HEK293 (cell line): ENCODE results near the gene DMAC2L.
A peak's percentile ranks its signal among the peaks of the same experiment; 100 is the strongest.

Experiments
- ATF2 ChIP-seq: fragments of 450-650 bp; formaldehyde crosslinking; IDR thresholded peaks from 2 replicates; pipeline ENCODE4 v1.5.1; 2016; ENCODE audit warnings: missing biosample characterization, missing genetic modification characterization, low read depth
- GLI2 ChIP-seq: fragments of 450-650 bp; formaldehyde crosslinking; IDR thresholded peaks from 2 replicates; pipeline ENCODE4; 2017; ENCODE audit warnings: missing biosample characterization, missing genetic modification characterization, low read depth, borderline replicate concordance
- KLF1 ChIP-seq: fragments of 450-650 bp; formaldehyde crosslinking; IDR thresholded peaks from 2 replicates; pipeline ENCODE4 v1.5.1; 2016; ENCODE audit warnings: missing biosample characterization, missing genetic modification characterization
- KLF17 ChIP-seq: fragments of 450-650 bp; formaldehyde crosslinking; IDR thresholded peaks from 2 replicates; pipeline ENCODE4 v1.5.1; 2016; ENCODE audit warnings: missing biosample characterization, missing genetic modification characterization
- PBX3 ChIP-seq: sonication (generic); formaldehyde crosslinking; IDR thresholded peaks from 2 replicates; pipeline ENCODE4 v1.8.1; 2022; ENCODE audit warnings: mild to moderate bottlenecking, moderate library complexity, missing genetic modification reagents
- SP2 ChIP-seq: fragments of 450-650 bp; formaldehyde crosslinking; IDR thresholded peaks from 2 replicates; pipeline ENCODE4 v1.5.1; 2016; ENCODE audit warnings: missing biosample characterization, missing genetic modification characterization
- ZBTB8A ChIP-seq: fragments of 450-650 bp; formaldehyde crosslinking; IDR thresholded peaks from 2 replicates; pipeline ENCODE4 v1.5.1; 2016; ENCODE audit warnings: missing biosample characterization, missing genetic modification characterization
- ZFP37 ChIP-seq: fragments of 450-650 bp; formaldehyde crosslinking; IDR thresholded peaks from 2 replicates; pipeline ENCODE4 v1.5.1; 2016; ENCODE audit warnings: missing biosample characterization, missing genetic modification characterization
- ZNF133 ChIP-seq: fragments of 450-650 bp; formaldehyde crosslinking; IDR thresholded peaks from 2 replicates; pipeline ENCODE4 v1.5.1; 2016; ENCODE audit warnings: missing biosample characterization, missing genetic modification characterization
- ZNF146 ChIP-seq: fragments of 450-650 bp; formaldehyde crosslinking; IDR thresholded peaks from 2 replicates; pipeline ENCODE4 v1.5.1; 2016; ENCODE audit warnings: missing biosample characterization, missing genetic modification characterization
- ZNF148 ChIP-seq: fragments of 450-650 bp; formaldehyde crosslinking; IDR thresholded peaks from 2 replicates; pipeline ENCODE4 v1.5.0; 2017; ENCODE audit warnings: missing biosample characterization, missing genetic modification characterization, borderline replicate concordance
- ZNF157 ChIP-seq: fragments of 450-650 bp; formaldehyde crosslinking; IDR thresholded peaks from 2 replicates; pipeline ENCODE4 v1.5.1; 2016; ENCODE audit warnings: missing biosample characterization, missing genetic modification characterization
- ZNF184 ChIP-seq: fragments of 450-650 bp; IDR thresholded peaks from 2 replicates; pipeline ENCODE4 v1.5.1; 2018; ENCODE audit warnings: missing biosample characterization, mild to moderate bottlenecking, missing genetic modification characterization
- ZNF19 ChIP-seq: fragments of 450-650 bp; formaldehyde crosslinking; IDR thresholded peaks from 2 replicates; pipeline ENCODE4; 2016; ENCODE audit warnings: missing biosample characterization, missing genetic modification characterization, low read depth
- ZNF214 ChIP-seq: fragments of 450-650 bp; formaldehyde crosslinking; IDR thresholded peaks from 2 replicates; pipeline ENCODE4 v1.5.1; 2017; ENCODE audit warnings: missing biosample characterization, mild to moderate bottlenecking, missing genetic modification characterization, borderline replicate concordance
- ZNF221 ChIP-seq: fragments of 450-650 bp; formaldehyde crosslinking; IDR thresholded peaks from 2 replicates; pipeline ENCODE4 v1.5.1; 2017; ENCODE audit warnings: missing biosample characterization, missing genetic modification characterization, borderline replicate concordance
- ZNF335 ChIP-seq: fragments of 450-650 bp; formaldehyde crosslinking; conservative IDR thresholded peaks from 2 replicates; pipeline ENCODE4 v1.5.1; 2016; ENCODE audit warnings: missing biosample characterization, missing genetic modification characterization
- ZNF366 ChIP-seq: fragments of 450-650 bp; formaldehyde crosslinking; conservative IDR thresholded peaks from 2 replicates; pipeline ENCODE4 v1.5.1; 2016; ENCODE audit warnings: missing biosample characterization, missing genetic modification characterization
- ZNF391 ChIP-seq: fragments of 450-650 bp; formaldehyde crosslinking; IDR thresholded peaks from 2 replicates; pipeline ENCODE4 v1.5.1; 2016; ENCODE audit warnings: low read depth, missing biosample characterization, missing genetic modification characterization, borderline replicate concordance
- ZNF510 ChIP-seq: fragments of 450-650 bp; formaldehyde crosslinking; IDR thresholded peaks from 2 replicates; pipeline ENCODE4 v1.5.1; 2018; ENCODE audit warnings: mild to moderate bottlenecking, missing genetic modification characterization, missing biosample characterization; ENCODE audit not compliant: insufficient replicate concordance
- ZNF560 ChIP-seq: fragments of 450-650 bp; formaldehyde crosslinking; IDR thresholded peaks from 2 replicates; pipeline ENCODE4 v1.5.1; 2017; ENCODE audit warnings: missing biosample characterization, missing genetic modification characterization, borderline replicate concordance
- ZNF561 ChIP-seq: fragments of 450-650 bp; IDR thresholded peaks from 2 replicates; pipeline ENCODE4 v1.5.1; 2018; ENCODE audit warnings: missing biosample characterization, missing genetic modification characterization, borderline replicate concordance
- ZNF571 ChIP-seq: fragments of 450-650 bp; formaldehyde crosslinking; IDR thresholded peaks from 2 replicates; pipeline ENCODE4 v1.5.0; 2017; ENCODE audit warnings: missing biosample characterization, missing genetic modification characterization
- ZNF624 ChIP-seq: fragments of 450-650 bp; formaldehyde crosslinking; IDR thresholded peaks from 2 replicates; pipeline ENCODE4 v1.5.1; 2017; ENCODE audit warnings: missing biosample characterization, missing genetic modification characterization
- ZNF692 ChIP-seq: fragments of 450-650 bp; formaldehyde crosslinking; IDR thresholded peaks from 2 replicates; pipeline ENCODE4 v1.5.1; 2016; ENCODE audit warnings: missing biosample characterization, missing genetic modification characterization
- ZNF701 ChIP-seq: fragments of 450-650 bp; formaldehyde crosslinking; IDR thresholded peaks from 2 replicates; pipeline ENCODE4 v1.5.1; 2016; ENCODE audit warnings: missing biosample characterization, missing genetic modification characterization
- ZNF776 ChIP-seq: fragments of 450-650 bp; formaldehyde crosslinking; IDR thresholded peaks from 2 replicates; pipeline ENCODE4 v1.5.0; 2017; ENCODE audit warnings: missing biosample characterization, missing genetic modification characterization, borderline replicate concordance
- ZNF830 ChIP-seq: fragments of 450-650 bp; IDR thresholded peaks from 2 replicates; pipeline ENCODE4 v1.5.0; 2018; ENCODE audit warnings: missing biosample characterization, missing genetic modification characterization, low read depth, mild to moderate bottlenecking, moderate library complexity
- ZNF837 ChIP-seq: fragments of 450-650 bp; formaldehyde crosslinking; IDR thresholded peaks from 2 replicates; pipeline ENCODE4 v1.5.1; 2016; ENCODE audit warnings: missing biosample characterization, missing genetic modification characterization
- ZNF843 ChIP-seq: fragments of 450-650 bp; formaldehyde crosslinking; IDR thresholded peaks from 2 replicates; pipeline ENCODE4 v1.5.1; 2016; ENCODE audit warnings: missing biosample characterization, missing genetic modification characterization
- ZSCAN5A ChIP-seq: fragments of 450-650 bp; formaldehyde crosslinking; IDR thresholded peaks from 2 replicates; pipeline ENCODE4 v1.5.1; 2016; ENCODE audit warnings: missing biosample characterization, missing genetic modification characterization

DMAC2L gene

GRCh38 chr14:50311972-50312733 lies at the start of gene DMAC2L, which contains the start of gene L2HGDH (continued):
- TF ChIP-seq ZNF148 (tag by site-specific recombination) (no peak), ZNF692 (peak; percentile 67; the same call in 1 of the 2 replicates), ZNF560 (tag by site-specific recombination) (no peak), ZNF157 (tag by site-specific recombination) (no peak), KLF1 (tag by site-specific recombination) (peak; percentile 63), ZSCAN5A (tag by site-specific recombination) (no peak), ZNF184 (tag by site-specific recombination) (no peak), ZNF19 (no peak), PBX3 (CRISPR knock-in tag) (0 out of 2 replicates have a peak, but pooled peaks have one; percentile 35), ZNF146 (tag by site-specific recombination) (no peak), ZBTB8A (tag by site-specific recombination) (peak; percentile 58), ZNF830 (tag by site-specific recombination) (no peak), ZNF510 (tag by site-specific recombination) (no peak), ZNF221 (tag by site-specific recombination) (no peak), ZNF701 (no peak), GLI2 (tag by site-specific recombination) (no peak), ZNF571 (tag by site-specific recombination) (no peak), ZNF776 (tag by site-specific recombination) (no peak), ZNF133 (tag by site-specific recombination) (no peak), ZNF214 (no peak), ZNF366 (peak; percentile 83), ZNF561 (0 out of 2 replicates have a peak, but pooled peaks have one; percentile 39), ATF2 (tag by site-specific recombination) (no peak), ZNF837 (no peak), ZNF335 (tag by site-specific recombination) (peak; percentile 93), ZFP37 (tag by site-specific recombination) (0 out of 2 replicates have a peak, but pooled peaks have one; percentile 51), ZNF624 (no peak), SP2 (tag by site-specific recombination) (peak; percentile 90), ZNF391 (tag by site-specific recombination) (peak; percentile 60; the same call in 1 of the 2 replicates), KLF17 (tag by site-specific recombination) (peak; percentile 24; the same call in 1 of the 2 replicates), ZNF843 (no peak)
